ENCODE data around the gene RRM2.

DNA sequence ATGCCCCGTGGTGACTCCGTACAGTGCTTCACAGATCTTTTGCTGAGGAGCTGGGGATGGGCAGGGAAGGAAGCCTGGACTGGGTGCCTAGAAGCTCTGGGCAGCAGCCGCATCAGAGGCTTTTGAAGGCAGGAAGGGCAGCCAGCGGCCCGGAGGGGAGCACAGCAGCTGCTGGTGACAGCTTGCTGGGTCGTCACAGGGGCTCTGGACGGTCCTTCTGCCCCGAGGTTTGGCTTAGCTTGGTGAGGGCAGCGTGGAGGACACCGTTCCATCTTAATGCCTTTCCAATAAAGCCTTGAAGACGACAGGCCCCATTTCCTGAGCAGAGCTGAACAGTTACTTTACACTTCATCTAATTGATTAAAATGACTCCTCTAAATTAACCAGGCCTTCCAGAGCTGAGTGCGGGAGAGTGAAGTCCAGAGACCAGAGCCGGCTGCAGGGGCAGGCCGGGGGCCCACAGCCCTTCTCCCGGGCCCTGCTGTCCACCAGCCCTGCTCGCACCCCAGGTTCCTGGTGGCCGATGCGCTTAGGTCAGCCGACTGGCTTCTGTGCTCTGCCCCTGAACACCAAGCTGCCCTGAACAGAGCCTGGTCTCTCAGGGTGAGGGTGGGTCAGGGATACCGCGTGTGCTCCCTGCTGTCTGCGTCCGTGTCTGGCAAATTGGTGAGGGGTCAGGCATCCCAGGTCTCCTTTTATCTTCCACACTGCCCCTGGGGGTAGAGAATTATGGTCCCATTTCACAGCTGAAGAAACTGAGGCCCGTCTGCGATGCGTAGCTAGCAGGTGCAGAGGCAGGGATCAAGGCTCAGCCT is 43.5 kb downstream of the RRM2 start:
- TF ChIP-seq CTCF (IDR thresholded peaks at IDR 0.05) (no peak), EP300 (IDR thresholded peaks at IDR 0.05) (no peak), POLR2A (IDR thresholded peaks at IDR 0.05) (no peak), POLR2AphosphoS5 (IDR thresholded peaks at IDR 0.05) (no peak)

Data from gastroesophageal sphincter (tissue), 3 donors.